Measurements from ENCODE around the gene FHL1.
A peak's percentile ranks its signal among the peaks of the same experiment; 100 is the strongest.
"Not testable (repeated sequence)": the region's sequence is repeated elsewhere in the genome, so short reads cannot be mapped to it uniquely, and the experiment has no call there.

FHL1 gene

DNA sequence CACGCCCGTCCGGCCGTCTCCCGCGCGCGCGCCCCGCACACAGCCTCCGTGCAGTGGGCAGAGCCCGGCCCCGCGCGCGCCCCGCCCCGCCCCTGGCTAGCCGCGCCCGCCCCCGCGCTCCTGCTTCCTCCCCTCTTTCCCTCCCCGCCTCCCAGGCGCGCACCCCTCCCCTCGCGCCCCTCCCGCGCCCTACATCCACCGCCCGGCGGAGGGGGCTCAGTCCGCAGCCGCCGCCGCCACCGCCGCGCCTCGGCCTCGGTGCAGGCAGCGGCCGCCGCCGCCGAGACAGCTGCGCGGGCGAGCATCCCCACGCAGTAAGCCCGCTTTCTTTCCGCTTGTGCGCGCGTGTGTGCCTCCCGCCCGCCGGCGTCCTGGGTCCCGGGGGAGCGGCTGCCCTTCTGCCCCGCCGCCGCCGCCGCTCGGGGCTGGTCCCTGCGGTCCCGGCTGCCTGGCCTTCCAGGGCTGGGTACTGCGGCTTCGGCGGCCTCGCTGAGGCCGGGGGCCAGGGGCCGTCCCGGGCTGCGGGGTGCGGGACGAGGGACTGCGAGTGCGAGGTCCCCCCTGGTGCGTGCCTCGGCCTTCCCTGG, at the start of gene FHL1:
Gene FHL1 (plus strand): TSS at position 219 of the 587 bp plus-strand sequence.
- peak; percentile 27 for DNase-seq

DNA sequence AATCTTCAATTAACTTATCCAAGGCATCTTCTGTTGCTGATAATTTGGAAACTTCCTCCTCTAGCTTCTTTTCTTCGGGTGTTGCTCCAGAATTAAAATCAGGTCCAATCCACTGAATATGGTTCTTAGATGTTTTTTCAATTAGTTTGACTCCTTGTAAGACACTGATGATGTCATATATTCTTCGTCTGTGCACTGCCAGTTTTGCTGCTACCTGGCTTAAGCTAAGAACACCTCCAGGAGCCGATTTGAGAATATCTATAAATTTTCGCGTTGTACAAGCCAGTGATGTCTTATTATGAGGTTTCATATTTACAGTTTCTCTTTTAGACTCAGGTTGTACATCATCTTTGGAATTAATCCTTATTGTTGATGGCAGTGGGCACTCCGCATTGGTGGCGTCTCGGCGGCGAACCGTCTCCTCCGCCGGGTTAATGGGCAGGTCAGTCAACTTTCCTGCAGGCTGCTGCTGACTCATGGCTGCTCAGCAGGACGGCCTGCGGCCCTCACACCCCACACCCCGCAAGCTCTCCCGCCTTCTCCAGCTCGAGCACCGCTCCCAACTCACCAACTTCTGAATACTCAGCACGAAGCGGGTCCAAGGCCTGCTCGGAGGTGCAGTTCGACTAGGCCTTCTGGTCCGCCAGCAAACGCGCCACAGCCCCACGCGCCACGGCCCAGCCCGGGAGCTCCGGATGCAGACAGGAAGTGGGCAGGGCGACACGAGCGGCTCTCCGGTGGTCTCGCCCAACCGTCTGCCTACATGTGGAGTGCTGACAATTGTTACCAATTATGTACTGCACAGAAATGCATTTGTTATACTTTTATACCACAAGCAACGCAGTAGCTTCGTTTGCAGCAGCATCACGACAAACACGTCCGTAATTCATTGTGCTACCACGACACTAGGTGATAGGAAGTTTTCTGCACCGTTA, 49.2 kb upstream of the FHL1 start:
- no peak for DNase-seq

GRCh38 chrX:136104936-136105335, 42.4 kb upstream of the FHL1 start:
- DNase-seq: no peak

- DNase-seq: no peak
Observed at GRCh38 chrX:136106920-136107528, 40.3 kb upstream of the FHL1 start.

GRCh38 chrX:136108905-136109304, 38.4 kb upstream of the FHL1 start:
- not testable (repeated sequence) for DNase-seq

DNA sequence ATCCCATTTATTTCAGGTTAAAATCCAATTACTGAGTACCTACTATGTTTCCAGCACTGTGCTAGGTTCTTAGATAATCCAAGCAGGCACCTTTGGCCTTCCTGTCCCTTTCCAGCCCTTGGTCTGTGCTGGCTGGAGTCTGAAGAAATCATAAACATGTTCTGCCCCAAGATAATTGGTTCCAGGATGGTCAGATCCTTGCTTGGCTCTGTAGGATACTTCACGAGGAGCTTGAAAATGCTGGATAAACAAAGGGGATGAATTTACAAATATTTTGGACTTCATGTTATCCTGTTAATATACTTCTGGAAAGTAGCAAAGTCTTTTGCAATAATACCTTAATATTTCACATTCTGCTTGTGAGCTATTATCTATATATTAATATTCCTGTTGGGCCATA, 35.0 kb upstream of the FHL1 start:
- DNase-seq: no peak

GRCh38 chrX:136112778-136113177, 34.6 kb upstream of the FHL1 start:
- DNase-seq: no peak

DNA sequence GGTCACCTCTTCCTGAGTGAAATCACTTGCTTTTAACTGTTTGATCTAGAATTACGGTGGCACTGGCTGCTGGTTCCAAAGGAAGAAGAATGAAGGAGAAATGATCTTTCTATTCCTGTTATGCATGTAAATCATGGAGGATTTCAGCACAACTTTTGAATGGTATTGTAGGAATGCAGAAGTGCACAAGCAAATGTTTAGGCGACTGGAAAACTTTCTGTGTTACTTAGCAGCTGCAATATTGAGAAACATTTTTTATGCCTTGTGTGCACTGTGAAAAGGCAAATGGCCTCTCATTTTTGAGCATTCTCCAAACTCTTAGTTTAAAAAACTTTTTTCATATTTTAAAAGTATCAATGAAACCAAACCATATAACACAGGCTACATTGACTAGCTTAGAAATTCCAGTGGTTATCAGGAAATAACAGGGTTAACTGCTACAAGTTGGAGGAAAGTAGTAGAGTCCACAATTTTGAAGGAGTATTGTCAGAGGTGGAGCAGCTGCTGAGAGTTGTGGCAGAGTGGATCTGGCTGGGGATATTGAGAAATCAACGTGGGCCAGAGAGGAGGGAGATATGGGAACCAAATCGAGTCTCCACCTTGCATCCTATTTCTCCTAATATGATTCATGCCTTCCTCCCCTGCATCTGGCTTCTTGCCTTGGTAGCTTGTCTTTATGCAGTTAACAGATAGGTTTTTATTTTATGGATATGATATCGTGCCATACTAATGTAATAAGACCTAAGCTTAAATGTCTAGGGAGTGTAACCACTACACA, 32.0 kb upstream of the FHL1 start:
- DNase-seq: no peak

DNA sequence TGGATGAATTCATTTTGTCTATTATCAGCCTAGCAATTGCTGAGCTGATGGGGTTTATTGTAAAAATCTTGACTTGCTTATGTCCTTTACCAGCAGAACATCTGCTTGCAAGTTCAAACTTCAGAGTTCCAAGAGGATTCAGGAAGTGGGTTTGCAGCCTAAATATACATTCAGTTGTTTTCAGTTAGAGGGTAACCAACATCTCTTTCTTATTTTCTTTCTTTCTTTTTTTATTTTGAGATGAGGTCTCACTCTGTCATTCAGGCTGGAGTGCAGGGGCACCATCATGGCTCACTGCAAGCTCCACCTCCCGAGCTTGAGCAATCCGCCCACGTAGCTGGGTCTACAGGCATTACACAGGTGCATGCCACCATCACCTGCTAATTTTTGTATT, 31.4 kb upstream of the FHL1 start:
- DNase-seq: no peak

DNA sequence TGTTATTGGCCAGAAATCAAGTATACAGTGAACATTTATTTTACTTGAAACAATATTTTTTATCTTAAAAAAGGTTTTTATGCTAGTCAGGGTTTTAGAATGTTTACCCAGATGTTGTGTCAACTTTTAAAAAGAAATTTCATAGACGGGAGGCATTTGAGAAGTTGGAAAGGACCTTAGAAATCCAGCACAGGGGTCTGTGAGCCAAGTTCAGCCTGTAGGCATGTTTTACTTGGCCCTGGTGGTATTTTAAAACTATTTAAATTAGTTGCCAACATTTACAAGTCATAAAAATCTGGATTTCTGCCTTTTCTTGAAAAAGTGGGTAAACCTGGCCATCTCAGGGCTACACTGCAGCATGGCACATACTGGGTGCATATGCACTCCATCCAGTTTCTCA, 25.5 kb upstream of the FHL1 start:
- DNase-seq: no peak

GRCh38 chrX:136122207-136122606, 25.1 kb upstream of the FHL1 start:
- DNase-seq: no peak

DNA sequence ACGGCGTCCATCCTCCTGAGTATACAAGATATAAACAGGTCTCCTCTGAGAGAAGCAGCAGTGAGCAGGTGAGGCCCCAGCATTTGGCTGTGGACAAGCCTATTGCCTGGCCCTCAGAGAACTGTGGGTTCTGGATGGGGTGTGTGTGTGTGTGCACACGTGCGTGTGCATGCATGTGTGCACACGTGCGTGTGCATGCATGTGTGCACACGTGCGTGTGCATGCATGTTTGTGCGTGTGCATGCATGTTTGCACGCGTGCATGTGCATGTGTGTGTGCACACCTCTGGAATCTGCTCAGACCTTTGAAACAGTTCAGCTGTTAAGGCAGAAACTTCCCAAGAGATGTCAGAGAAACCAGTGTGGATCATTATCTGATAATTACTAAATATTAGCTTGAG, 22.2 kb upstream of the FHL1 start:
- no peak for DNase-seq

DNA sequence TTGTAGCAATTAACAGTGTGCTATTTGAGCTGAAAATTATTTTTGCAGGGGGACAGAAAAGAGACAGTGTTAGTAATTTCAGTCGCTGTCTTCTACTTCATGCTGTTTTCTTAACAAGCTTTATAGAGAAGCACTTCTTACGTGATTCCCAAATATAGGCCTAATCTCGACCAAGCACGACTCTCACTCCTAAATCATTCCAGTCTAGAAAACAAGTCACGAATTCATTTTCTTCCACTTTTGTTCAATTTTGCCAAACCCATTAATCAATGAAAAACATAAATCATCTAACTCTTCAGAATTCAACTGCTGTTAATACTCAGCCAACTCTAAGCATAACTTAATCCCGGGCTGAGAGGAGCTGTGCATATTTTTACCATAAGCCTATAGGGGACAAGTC, 21.0 kb upstream of the FHL1 start:
- DNase-seq: no peak

- no peak for DNase-seq
Observed at GRCh38 chrX:136126872-136127406, 20.4 kb upstream of the FHL1 start.

DNA sequence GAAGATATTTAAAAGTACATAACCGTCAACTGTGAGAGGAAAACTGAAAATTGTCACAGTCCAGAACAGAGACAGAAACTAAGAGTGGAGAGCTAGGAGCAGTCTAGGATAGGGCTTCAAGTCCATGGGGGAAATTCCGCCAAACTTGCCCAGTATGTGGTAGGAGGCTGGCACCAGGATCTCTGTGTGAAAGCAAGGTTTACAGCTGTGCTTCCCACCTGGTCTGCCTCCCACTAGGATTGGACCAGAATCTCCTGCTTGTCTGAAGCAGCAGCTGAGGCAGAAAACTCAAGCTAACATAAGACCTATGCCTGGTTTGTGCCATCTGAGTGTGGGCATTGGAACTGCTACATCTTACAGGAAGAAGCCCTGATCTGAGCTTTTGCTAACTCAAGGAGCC, 18.6 kb upstream of the FHL1 start:
- DNase-seq: no peak

GRCh38 chrX:136130931-136131833, 16.2 kb upstream of the FHL1 start:
- no peak for DNase-seq

GRCh38 chrX:136138939-136139338, 8.4 kb upstream of the FHL1 start:
- DNase-seq: no peak

DNA sequence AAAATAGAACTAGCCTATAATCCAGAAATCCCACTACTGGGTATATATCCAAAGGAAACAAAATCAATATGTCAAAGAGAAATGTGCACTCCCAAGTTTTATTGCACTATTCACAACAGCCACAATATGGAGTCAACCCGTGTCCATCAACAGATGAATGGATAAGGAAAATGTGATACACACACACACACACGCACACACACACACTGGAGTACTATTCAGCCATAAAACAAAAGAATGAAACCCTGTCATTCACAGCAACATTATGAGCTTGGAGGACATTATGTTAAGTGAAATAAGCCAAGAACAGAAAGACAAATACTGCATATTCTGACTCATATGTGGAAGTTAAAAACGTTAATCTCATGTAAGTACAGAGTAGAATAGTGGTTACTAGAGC, 5.8 kb upstream of the FHL1 start:
- DNase-seq: no peak

- no peak for DNase-seq
Observed at GRCh38 chrX:136142592-136142991, 4.7 kb upstream of the FHL1 start.

DNA sequence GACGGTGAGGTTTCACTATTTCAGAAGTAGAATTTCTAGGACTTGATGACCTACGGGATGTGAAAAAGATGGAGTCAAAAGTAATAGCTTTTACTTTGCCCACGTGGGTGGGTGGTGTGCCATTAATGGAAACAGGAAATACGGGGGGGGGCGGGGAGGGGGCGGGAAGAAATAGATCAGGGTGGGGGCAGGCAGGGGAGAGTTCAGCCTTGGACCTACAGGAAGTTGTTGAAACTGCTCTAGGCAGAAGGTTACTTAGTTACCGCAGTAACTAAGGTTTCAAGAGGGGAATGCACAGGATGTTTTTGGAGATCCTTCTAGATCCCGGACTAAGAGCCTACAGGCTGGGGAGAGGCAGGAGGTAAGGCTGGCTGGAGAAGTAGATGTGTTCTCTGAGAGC, 3.6 kb upstream of the FHL1 start:
- no peak for DNase-seq

GRCh38 chrX:136146614-136147314, 569 bp upstream of the FHL1 start:
- DNase-seq: peak; percentile 22
